Cardiac atrium fibroblast (primary cell): ENCODE measurements around the gene FLT3. TPM values are rescaled to one million over a fixed set of nuclear protein-coding genes. Genes with fewer than 3 reads are reported as not detected.

Source experiments
- total RNA-seq: library from RNA; depleted of rRNA; stranded (reverse); fragments of >200 nt; gene quantifications from 2 replicates; pipeline ENCODE4 v1.2.3, GENCODE V29; 2015

The FLT3 gene
- total RNA-seq = not detected in 2 replicates

GRCh38 chr13:28100150-28101121 is at the start of gene FLT3:
TSS of gene FLT3 (minus strand) at chr13:28100576. CDS start at chr13:28100510, 66 bp downstream.

GRCh38 chr13:28138012-28138755 is 37.8 kb upstream of the FLT3 start, which contains the start of gene PAN3:
TSS of gene PAN3 (plus strand) at chr13:28138545. CDS start at chr13:28138658, 113 bp downstream.

GRCh38 chr13:27988520-27988919 is 111.9 kb downstream of the FLT3 start, which contains the start of gene URAD:
TSS of gene URAD (minus strand) at chr13:27988693. CDS start at chr13:27988637, 56 bp downstream.

GRCh38 chr13:27969082-27969865 is 131.1 kb downstream of the FLT3 start, which contains the start of gene CDX2:
TSS of gene CDX2 (minus strand) at chr13:27969315. CDS start at chr13:27969006, 309 bp downstream.

Other genes with a start within 250 kb of the FLT3 start
- not detected in 2 replicates for gene PDX1, start 180.6 kb downstream of the FLT3 start, total RNA-seq
- not detected in 2 replicates for gene CDX2, start 131.3 kb downstream of the FLT3 start, total RNA-seq
- not detected in 2 replicates for gene URAD, start 111.9 kb downstream of the FLT3 start, total RNA-seq
- gene PAN3, start 38.0 kb upstream of the FLT3 start, total RNA-seq = 15.1 and 15.7 TPM in 2 replicates